ENCODE data around the gene KRT36.

The KRT36 gene

DNA sequence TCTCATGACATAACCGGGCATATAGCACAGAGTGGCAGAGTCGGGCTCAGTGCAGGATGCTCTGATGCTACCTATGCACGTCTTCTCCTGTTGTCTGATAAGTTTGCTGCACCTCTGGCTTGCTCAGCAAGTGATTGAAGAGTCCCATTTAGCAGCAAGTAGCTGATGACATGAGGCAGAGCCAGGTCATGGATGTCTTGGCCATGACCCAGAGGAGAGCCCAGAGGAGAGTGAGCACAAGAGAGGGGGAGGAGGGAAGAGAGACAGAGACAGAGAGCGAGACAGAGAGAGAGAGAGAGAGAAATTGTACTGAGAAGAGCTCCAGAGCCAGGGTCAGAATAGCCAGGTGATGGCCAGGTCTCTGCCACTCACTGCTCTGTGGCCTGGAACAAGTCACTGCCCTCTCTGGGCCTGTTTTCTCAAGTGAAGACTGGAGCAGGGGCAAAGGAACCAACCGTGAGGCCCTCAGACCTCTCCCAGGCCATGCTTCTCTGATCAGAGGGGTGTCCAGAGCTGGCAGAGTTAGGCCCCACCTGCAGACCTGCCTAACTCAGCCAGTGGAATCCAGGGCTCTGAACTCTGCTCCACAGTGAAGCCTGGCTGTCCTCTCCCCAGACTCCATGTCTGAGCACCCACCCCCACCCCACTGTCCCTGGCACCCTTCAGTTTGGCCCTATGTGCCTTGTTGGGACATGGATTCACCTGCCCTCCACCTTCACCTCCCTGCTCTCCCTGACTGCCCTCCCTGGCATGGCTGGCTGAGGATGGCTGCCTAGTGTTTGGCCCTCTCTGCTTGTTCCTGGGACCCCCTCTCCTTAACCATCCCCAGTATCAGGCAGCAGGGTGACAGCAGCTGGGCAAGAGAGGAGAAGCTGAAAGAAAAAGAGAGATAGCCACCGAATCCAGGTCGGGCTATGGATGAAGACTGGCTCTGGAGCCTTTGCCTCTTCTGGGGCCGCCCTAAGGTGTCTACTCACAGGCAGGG lies 4.5 kb downstream of the KRT36 start:
- no peak overlapping the region for H3K4me3 ChIP-seq (replicated peaks; ENCODE audit: low read depth, low read length)
- no peak for DNase-seq (ENCODE audit: low read depth)
- TF ChIP-seq, protein P1, sequence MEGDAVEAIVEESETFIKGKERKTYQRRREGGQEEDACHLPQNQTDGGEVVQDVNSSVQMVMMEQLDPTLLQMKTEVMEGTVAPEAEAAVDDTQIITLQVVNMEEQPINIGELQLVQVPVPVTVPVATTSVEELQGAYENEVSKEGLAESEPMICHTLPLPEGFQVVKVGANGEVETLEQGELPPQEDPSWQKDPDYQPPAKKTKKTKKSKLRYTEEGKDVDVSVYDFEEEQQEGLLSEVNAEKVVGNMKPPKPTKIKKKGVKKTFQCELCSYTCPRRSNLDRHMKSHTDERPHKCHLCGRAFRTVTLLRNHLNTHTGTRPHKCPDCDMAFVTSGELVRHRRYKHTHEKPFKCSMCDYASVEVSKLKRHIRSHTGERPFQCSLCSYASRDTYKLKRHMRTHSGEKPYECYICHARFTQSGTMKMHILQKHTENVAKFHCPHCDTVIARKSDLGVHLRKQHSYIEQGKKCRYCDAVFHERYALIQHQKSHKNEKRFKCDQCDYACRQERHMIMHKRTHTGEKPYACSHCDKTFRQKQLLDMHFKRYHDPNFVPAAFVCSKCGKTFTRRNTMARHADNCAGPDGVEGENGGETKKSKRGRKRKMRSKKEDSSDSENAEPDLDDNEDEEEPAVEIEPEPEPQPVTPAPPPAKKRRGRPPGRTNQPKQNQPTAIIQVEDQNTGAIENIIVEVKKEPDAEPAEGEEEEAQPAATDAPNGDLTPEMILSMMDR (IDR thresholded peaks at IDR 0.05; ENCODE audit: low read length, missing control alignments), result no peak

DNA sequence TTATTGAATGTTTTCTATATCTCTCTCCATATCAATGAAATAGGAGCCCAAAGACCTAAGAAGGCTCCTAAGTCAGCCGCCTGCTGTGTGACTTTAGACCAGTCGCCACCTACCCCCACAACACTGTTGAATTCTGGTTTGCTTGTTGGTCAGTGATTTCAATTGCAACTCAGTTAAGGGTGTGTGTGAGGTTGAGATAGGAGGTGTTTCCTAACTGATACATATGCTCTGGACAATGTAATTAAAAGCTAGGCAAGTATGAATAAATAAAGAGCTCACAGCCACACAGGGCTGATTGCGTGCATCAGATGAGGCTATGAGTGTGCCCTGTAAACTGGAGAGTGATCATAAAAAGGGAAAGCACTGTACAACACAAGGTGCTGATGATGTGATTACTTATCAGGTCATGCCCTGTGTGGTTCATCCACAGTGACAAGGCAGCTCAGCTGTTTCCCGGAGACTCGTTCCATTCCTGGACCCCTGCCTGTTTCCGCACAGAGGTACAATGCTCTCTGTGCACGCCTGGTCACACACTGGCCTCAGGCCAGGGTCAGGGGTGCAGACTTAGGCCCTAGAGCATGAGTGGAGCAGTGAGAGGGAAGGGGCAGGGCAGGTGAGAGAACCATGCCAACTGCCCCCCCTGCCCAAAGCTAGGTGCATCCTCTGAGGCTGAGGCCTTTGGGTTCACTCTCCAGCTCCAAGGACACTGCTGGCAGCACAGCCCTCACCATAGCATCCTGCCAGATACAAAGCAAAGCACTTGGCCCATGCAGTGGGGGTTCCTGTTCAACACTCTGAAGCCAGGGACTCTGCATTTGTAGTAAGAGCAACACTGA lies 5.5 kb downstream of the KRT36 start:
- DNase-seq (ENCODE audit: low read depth), result no peak
- H3K4me3 ChIP-seq (replicated peaks; ENCODE audit: low read depth, low read length), result no peak overlapping the region
- TF ChIP-seq, protein P1 (IDR thresholded peaks at IDR 0.05; ENCODE audit: low read length, missing control alignments), result no peak

DNA sequence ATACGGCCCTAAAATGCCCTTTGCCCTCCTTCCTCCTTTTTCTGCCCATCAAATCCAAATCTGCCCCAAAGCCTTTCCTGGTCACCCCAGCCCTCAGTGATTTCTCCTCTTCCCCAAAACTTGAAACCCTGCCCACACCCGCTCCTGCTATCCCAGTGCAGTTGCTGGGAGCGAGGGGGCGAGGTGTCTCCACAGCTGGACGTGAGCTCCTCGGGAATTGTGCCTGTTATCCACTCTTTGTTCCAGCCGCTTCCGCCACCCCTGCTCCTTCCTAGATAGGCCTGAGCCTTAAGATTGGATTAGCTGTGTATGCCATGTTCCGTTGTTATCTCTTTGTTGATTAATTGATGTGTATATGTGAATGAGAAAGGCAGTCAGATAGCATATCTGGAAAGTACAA lies 6.2 kb downstream of the KRT36 start:
- no peak for DNase-seq (ENCODE audit: low read depth)
- TF ChIP-seq, protein P1 (IDR thresholded peaks at IDR 0.05; ENCODE audit: low read length, missing control alignments), result no peak
- H3K4me3 ChIP-seq (replicated peaks; ENCODE audit: low read depth, low read length), result no peak overlapping the region

DNA sequence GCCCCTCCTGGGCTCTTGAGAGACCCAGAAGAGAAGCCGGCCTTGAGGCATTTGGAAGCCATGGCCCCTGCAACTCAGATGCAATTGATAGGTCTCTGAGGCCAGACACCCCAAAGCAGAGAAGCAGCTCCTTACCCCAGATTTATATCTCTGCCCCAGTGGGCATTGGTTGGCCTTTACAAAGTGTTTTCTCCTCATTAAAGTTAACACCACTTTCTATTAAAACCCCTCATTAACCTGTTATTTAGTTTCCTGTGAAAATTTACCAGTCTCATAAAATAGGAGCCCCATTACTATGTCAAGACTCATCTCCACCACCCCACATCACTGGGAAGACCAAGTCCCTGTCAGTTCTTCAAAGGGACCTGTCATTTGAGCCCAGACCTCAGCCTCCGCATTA lies 8.7 kb downstream of the KRT36 start, which contains the start of gene KRT35:
KRT35 (minus strand) TSS at position 116 of the 400 bp plus-strand sequence; CDS start at position 62, 54 bp downstream.
- no peak within 1 kb of the TSS for H3K4me3 ChIP-seq (replicated peaks; ENCODE audit: low read depth, low read length)
- TF ChIP-seq, protein P1 (IDR thresholded peaks at IDR 0.05; ENCODE audit: low read length, missing control alignments), result no peak
- no peak for DNase-seq (ENCODE audit: low read depth)

DNA sequence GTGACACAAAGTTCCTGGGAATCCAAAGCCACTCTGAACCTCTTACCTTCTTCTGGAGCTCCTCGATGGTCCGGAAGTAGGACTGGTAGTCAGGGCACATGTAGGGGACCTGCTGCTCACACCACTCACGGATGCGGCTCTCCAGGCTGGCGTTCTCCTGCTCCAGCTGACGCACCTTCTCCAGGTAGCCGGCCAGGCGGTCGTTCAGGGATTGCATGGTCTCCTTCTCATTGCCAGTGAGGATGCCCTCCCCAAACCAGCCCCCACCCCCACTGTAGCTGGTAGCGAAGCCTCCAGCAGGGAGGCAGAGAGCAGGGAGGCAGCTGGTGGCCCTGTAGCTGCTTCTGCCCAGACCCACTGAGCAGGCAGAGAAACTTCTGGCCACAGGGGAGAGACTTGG lies 9.1 kb downstream of the KRT36 start:
- DNase-seq (ENCODE audit: low read depth), result no peak
- TF ChIP-seq, protein P1 (IDR thresholded peaks at IDR 0.05; ENCODE audit: low read length, missing control alignments), result no peak
- no peak overlapping the region for H3K4me3 ChIP-seq (replicated peaks; ENCODE audit: low read depth, low read length)

DNA sequence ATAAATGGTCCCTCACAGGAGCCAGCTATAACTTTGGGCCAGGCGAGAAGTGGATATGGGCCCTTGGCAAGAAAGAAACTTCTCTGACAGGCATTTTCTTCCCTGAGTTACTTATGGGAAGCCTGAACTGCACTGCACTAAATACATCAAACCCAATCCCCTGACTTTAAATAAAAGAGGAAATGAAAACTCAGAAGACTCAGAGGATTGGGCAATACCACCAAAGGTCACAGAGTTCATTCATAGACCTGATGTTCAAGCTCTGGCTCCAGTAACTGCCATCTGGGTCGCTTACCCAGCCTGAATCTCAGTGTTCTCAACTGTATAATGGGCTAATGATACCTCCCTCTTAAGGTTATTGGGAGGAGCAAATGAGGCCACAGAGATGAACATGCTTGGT lies 9.6 kb downstream of the KRT36 start:
- H3K4me3 ChIP-seq (replicated peaks; ENCODE audit: low read depth, low read length), result no peak overlapping the region
- no peak for DNase-seq (ENCODE audit: low read depth)
- TF ChIP-seq, protein P1 (IDR thresholded peaks at IDR 0.05; ENCODE audit: low read length, missing control alignments), result no peak
